ENCODE results near the gene TEPSIN. TPM values are rescaled to one million over a fixed set of nuclear protein-coding genes. Genes with fewer than 3 reads are reported as not detected.

The TEPSIN gene
- total RNA-seq, 2 experiments from 2014 or later: 25.9 to 31.7 TPM

DNA sequence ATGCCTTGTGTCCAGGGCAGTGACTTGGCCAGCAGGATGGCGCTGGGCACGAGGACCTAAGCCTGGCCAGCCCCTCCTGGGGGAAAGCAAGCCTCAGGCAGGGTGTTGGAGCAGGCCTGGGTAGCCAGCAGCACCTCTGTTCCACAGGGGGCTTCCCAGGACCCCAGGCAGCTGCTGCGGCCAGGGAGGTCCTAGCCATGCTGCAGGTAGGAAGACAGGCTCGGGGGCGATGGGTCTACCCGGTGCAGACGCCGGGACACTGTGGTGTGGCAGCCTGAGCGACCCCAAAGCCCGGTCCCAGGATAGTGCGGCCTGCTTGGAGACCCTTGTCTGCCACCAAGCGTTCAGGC is 50.4 kb downstream of the TEPSIN start:
- Mint-ChIP-seq H3K4me1 (no peaks in the 10 kb centered on the region), H3K27me3 (no peaks in the 10 kb centered on the region), H3K9me3 (no peaks in the 10 kb centered on the region), H3K27ac (no peak overlapping the region), H3K4me3 (no peak overlapping the region), H3K36me3 (no peaks in the 10 kb centered on the region)
- DNase-seq: no peak

DNA sequence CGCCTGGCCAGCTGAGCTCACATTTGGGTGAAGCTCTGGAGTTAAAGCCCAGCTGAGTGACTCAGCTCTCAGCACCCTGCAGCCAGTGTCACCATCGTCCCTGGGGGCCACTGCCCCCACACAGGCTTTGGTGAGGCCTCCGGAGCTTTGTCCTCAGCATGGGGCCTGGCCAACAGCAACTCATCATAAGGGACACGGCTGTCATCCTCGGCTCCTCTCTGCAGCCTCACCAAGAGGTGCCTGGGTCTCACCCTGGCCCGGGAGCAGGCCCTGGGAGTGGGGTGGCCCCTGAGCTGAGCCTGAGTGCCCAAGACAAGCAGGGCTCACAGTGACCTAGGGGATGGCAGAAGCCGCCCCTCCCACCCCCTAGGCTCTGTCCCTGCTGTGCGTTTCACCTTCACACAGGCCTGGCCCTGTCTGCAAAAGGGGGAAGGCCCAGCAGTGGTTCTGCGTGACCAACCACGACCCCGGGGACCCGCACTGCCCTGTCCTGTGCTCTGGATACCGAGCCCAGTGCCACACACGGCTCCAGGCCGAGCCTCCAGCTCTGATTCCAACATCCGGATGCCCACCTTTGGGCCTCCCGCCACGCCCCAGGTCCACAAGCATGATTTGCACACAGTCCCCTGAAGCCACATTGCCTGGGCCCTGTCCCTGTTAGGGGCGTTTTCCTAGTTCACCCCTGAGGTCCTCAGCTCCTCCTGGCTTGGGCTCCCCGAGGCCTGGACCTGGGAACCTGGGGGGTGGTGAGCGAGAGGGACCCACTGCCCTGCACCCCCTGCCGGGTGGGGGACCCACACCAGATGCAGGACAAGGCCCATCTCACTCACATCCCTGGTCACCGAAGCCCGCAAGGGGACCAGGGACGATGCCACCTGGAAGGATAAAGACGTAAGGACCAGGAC is 51.0 kb downstream of the TEPSIN start:
- H3K9me3 Mint-ChIP-seq: no peaks in the 10 kb centered on the region
- no peaks in the 10 kb centered on the region for H3K4me1 Mint-ChIP-seq
- H3K27ac Mint-ChIP-seq: no peak overlapping the region
- no peaks in the 10 kb centered on the region for H3K36me3 Mint-ChIP-seq
- no peak for DNase-seq
- no peak overlapping the region for H3K4me3 Mint-ChIP-seq
- H3K27me3 Mint-ChIP-seq: no peaks in the 10 kb centered on the region

DNA sequence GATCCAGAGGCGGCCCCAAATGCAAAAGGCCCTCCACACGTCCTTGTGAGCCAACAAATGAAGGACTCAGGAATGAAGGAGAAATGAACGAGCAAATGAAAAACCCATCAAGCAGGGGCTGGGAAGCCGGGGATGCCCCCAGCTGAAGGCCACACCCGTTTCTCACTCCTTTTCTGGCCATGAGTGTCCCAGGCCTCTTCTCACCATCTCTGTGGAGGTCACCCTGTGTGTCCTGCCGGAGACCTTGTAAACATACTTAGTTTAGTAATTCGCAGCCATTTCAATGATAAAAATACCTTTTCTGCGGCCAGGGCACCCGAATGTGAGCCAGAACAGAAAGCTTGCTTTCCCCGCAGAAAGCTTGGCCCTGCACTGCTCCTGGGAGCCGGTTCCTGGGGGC is 51.7 kb downstream of the TEPSIN start:
- Mint-ChIP-seq H3K27ac (no peak overlapping the region), H3K27me3 (no peaks in the 10 kb centered on the region), H3K36me3 (no peaks in the 10 kb centered on the region), H3K9me3 (no peaks in the 10 kb centered on the region), H3K4me3 (no peak overlapping the region), H3K4me1 (no peaks in the 10 kb centered on the region)
- DNase-seq: no peak

DNA sequence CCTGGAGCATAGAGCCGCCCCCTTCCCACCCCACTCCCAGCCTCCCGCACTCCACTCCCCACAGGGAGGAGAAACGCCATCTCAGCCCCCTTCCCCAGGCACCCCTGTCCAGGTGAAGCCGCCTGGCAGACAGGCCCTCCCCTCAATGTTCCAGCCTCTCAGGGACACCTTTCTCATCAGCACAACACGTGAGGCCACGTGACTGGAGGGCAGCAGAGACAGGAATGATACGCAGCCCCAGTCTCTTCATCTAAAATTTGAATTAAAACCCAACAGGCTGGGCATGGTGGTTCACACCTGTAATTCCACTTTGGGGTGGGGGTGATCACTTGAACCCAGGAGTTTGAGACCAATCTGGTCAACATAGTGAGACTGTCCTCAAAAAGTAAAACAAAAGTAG is 52.7 kb downstream of the TEPSIN start:
- Mint-ChIP-seq H3K27me3 (no peaks in the 10 kb centered on the region), H3K36me3 (no peaks in the 10 kb centered on the region), H3K4me3 (no peak overlapping the region), H3K27ac (no peak overlapping the region), H3K4me1 (no peaks in the 10 kb centered on the region), H3K9me3 (no peaks in the 10 kb centered on the region)
- DNase-seq: no peak

DNA sequence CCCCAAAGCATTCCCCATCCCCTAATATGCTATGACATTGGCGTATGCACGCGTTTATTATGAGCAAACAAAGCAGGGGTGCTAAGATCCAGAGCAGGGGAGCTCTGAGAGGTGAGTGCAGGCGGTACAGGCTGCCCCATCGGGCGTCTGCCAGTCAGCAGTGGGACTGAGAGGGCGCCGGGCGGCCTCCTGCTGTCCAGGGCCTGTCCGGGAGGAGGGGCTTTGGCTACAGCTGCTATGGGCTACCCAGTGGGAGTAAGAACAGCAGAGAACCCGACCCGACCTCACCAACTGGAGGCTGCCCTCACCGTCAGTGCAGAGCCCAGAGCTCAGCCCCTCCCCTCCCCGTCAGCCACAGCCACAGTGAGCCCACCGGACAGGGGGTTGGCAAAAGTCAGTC is 54.3 kb downstream of the TEPSIN start:
- H3K9me3 Mint-ChIP-seq: no peaks in the 10 kb centered on the region
- H3K36me3 Mint-ChIP-seq: no peaks in the 10 kb centered on the region
- H3K27ac Mint-ChIP-seq: no peak overlapping the region
- no peak overlapping the region for H3K4me3 Mint-ChIP-seq
- no peaks in the 10 kb centered on the region for H3K27me3 Mint-ChIP-seq
- no peak for DNase-seq
- no peaks in the 10 kb centered on the region for H3K4me1 Mint-ChIP-seq

DNA sequence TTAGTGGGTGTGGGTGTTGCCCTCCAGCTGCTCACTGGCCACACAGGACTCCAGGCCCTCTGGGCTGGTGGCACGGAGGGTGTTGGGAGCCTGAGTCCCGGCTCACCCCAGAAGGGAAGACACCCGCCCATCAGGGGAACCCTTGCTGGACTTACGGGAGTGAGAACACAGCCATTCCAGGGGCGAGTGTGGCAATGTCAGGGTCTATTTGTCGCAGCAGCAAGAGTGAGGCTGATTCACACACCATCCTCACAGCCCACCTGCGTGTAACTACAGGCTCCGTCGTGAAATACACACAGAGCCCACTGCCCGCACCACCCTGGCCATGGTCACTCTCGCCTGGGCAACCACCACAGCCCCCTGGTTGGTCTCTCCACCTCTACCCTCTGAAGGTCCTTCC is 55.0 kb downstream of the TEPSIN start:
- Mint-ChIP-seq H3K36me3 (no peaks in the 10 kb centered on the region), H3K27ac (no peak overlapping the region), H3K4me3 (no peak overlapping the region), H3K9me3 (no peaks in the 10 kb centered on the region), H3K4me1 (no peaks in the 10 kb centered on the region), H3K27me3 (no peaks in the 10 kb centered on the region)
- no peak for DNase-seq

DNA sequence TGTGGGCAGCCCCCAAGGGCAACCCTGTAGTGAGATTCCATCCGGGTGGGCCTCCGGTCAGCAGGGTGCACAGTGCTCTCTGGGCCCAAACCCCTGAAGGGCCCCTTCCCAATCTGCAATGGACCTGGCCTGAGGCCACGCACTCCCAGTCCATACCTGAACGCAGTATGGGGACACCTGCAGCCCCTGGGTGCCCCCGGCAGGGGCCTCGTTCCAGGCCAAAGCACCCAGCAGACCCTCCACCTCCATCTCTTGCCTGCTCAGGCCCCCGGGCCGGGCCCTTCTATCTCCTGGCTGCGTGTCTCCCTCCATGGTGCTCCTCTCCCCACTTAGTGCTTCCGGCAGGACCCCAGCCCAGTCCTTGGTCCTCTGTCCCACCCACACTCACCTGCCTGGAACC is 55.5 kb downstream of the TEPSIN start:
- Mint-ChIP-seq H3K4me1 (no peaks in the 10 kb centered on the region), H3K27ac (no peak overlapping the region), H3K4me3 (no peak overlapping the region), H3K27me3 (no peaks in the 10 kb centered on the region), H3K36me3 (no peaks in the 10 kb centered on the region), H3K9me3 (no peaks in the 10 kb centered on the region)
- no peak for DNase-seq

DNA sequence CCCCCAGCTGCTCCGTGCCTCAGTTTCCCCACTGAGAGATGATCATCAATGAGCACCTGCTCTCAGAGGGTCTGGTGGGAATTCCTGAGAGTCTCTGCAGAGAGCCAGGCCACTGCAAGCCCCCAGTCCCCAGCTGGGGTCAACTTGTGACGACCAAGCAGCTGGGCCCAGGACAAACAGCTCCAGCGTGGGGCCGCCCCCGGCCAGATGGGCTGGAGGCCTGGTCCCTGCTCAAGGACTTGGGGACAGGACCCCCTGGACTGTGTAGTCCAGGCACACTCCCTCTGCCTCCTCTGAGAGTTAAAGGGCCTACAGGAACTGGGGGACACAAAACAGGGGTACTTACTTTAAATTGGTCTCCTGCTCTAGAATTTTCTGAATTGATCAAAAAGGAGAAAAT is 56.3 kb downstream of the TEPSIN start:
- H3K4me1 Mint-ChIP-seq: no peaks in the 10 kb centered on the region
- H3K36me3 Mint-ChIP-seq: no peaks in the 10 kb centered on the region
- no peaks in the 10 kb centered on the region for H3K9me3 Mint-ChIP-seq
- H3K27me3 Mint-ChIP-seq: no peaks in the 10 kb centered on the region
- H3K27ac Mint-ChIP-seq: no peak overlapping the region
- no peak overlapping the region for H3K4me3 Mint-ChIP-seq
- DNase-seq: no peak

DNA sequence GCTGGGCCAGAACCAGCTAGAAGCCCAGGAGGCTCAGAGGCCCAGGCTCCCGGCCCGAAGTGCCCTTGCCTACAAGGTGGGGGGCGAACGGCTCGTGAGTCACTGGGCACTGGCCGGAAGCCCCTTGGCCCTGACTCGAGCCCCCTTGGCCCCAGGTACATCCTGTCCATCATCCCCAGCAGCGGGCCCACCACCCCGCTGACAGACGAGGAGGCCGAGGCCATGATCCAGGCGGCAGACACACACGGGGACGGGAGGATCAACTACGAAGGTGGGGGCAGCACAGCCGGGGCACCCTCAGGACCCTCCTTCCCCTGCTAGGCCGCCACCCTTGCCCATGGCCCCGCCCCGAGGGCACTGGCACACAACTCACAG is 57.1 kb downstream of the TEPSIN start:
- Mint-ChIP-seq H3K4me3 (no peak overlapping the region), H3K36me3 (no peaks in the 10 kb centered on the region), H3K27me3 (no peaks in the 10 kb centered on the region), H3K4me1 (no peaks in the 10 kb centered on the region), H3K27ac (no peak overlapping the region), H3K9me3 (no peaks in the 10 kb centered on the region)
- DNase-seq: no peak

DNA sequence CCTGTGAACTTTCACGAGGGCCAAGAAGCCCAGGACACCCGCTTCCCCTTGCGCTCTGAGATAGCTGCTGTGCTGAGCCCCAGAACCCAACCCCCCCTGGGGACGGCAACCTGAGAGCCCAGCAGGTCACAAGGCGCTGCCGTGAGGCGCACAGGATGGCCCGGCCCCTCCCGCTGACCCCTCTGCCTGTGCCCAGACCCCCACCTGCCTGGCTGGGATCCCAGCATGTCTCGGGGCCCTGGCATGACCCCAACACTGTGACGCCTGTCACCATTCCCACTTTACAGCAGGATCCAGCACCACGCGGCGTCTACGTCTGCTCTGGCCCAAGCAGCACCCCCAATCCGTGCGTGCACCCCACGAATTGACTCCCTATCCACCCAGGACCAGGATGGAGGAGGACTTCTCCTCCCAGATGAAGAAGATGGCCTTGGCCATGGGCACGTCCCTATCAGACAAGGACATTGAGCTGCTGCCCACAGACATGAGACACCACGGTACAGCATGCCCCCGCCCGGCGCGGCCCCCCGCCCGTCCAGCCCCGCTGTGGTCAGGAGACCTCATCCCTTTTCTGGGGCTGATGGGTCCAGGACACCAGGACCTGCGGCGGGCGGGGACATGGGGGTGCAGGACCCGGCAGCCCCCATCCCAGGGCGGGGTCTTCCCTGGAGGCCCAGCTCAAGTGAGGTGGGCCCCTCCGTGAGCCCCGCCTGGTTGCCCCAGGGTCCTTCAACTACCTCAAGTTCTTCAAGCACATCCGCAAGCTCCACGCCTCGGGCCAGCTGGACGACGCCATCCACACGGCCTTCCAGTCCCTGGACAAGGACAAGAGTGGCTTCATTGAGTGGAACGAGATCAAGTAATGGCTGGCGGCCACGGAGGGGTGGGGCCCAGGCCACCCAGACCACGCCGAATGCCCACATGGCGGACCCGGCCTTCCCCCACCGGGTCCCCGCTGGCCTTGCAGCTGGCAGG is 57.7 kb downstream of the TEPSIN start:
- Mint-ChIP-seq H3K9me3 (no peaks in the 10 kb centered on the region), H3K36me3 (no peaks in the 10 kb centered on the region), H3K27me3 (no peaks in the 10 kb centered on the region), H3K4me1 (no peaks in the 10 kb centered on the region), H3K27ac (no peak overlapping the region), H3K4me3 (no peak overlapping the region)
- no peak for DNase-seq

DNA sequence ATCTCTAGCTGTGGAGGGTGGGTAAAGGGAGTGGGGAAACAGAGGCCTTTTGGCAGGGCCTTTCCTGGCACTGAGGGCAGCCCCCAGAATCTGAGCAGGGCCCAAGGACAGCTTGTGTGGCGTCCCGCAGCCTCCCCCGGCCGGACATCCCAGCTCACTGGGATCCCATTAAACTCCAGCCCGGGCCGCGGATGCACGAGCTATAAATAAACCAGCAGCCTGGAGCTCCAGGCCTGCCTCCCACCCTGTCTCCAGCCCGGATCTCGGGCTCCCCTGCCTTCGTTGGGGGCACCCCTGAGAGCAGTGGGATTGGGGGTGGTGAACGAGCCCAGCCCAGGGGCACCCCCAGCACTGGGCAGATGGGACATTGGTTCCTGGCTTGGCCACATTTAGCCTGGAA is 59.0 kb downstream of the TEPSIN start:
- H3K4me1 Mint-ChIP-seq: no peaks in the 10 kb centered on the region
- no peak for DNase-seq
- no peaks in the 10 kb centered on the region for H3K27me3 Mint-ChIP-seq
- H3K27ac Mint-ChIP-seq: no peak overlapping the region
- H3K4me3 Mint-ChIP-seq: no peak overlapping the region
- no peaks in the 10 kb centered on the region for H3K36me3 Mint-ChIP-seq
- H3K9me3 Mint-ChIP-seq: peaks cover 3% of the 10 kb centered on the region

DNA sequence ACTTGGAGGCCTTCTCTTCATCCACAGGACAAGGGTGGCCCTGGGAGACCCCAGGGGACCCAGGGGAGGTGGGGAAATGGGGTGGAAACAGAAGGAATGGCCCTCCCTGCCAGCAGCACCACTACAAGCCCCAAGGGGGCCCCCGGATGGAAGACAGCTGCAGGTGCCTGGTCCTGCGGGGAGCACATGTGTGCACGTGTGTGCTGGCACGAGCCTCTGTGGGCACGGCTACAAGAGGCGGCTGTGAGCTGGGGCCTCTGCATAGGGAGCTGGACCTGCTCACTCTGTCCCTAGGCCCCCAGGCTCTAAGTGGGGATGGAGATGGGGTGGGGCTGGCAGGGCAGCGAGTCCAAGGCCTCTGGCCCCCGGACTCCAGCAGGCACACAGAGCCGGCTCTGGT is 59.6 kb downstream of the TEPSIN start:
- Mint-ChIP-seq H3K4me3 (no peak overlapping the region), H3K27ac (no peak overlapping the region), H3K27me3 (no peaks in the 10 kb centered on the region), H3K4me1 (no peaks in the 10 kb centered on the region), H3K36me3 (no peaks in the 10 kb centered on the region), H3K9me3 (peaks cover 3% of the 10 kb centered on the region)
- DNase-seq: no peak

Other genes with a start within 250 kb of the TEPSIN start
- 10 to 100 TPM; 21.6 to 23.8 TPM for gene CHMP6, start 247.2 kb downstream of the TEPSIN start, total RNA-seq
- gene BAIAP2, start 203.9 kb downstream of the TEPSIN start, total RNA-seq: 10 to 100 TPM in 1 of 2 experiments, 1 to 10 TPM in 1; 7.7 to 10.0 TPM
- gene PVALEF, start 73.5 kb downstream of the TEPSIN start, total RNA-seq: not detected
- gene AATK, start 72.8 kb downstream of the TEPSIN start, total RNA-seq: under 1 TPM; 0.21 to 0.26 TPM
- gene CEP131, start 16.1 kb downstream of the TEPSIN start, total RNA-seq: 10 to 100 TPM in 1 of 2 experiments, 1 to 10 TPM in 1; 8.6 to 10.2 TPM
- 100 to 1,000 TPM in 1 of 2 experiments, 10 to 100 TPM in 1; 97.2 to 102 TPM for gene NDUFAF8, start 263 bp upstream of the TEPSIN start, total RNA-seq
- gene SLC38A10, start 56.3 kb upstream of the TEPSIN start, total RNA-seq: 10 to 100 TPM; 35.7 to 38.7 TPM
- under 1 TPM; 0.08 to 0.25 TPM for gene BAHCC1, start 156.4 kb upstream of the TEPSIN start, total RNA-seq